HG02763 (cell line): Measurements from ENCODE around the gene NMD3.
A peak's percentile ranks its signal among the peaks of the same experiment; 100 is the strongest.
"Not testable (repeated sequence)": the region's sequence is repeated elsewhere in the genome, so short reads cannot be mapped to it uniquely, and the experiment has no call there.

Experiments used
- ATAC-seq: cut with Tn5 transposase; IDR thresholded peaks from one replicate; pipeline ENCODE4 v1.9.1; 2021; ENCODE audit warnings: mild to moderate bottlenecking, moderate library complexity; ENCODE audit not compliant: unreplicated experiment

Gene NMD3

GRCh38 chr3:161274691-161275298 is 53.7 kb downstream of the NMD3 start:
- peak; percentile 47 for ATAC-seq

GRCh38 chr3:161275919-161276318 is 54.8 kb downstream of the NMD3 start:
- ATAC-seq, result no peak

- ATAC-seq, result not testable (repeated sequence)
Measured at GRCh38 chr3:161282387-161282786, 61.3 kb downstream of the NMD3 start.

DNA sequence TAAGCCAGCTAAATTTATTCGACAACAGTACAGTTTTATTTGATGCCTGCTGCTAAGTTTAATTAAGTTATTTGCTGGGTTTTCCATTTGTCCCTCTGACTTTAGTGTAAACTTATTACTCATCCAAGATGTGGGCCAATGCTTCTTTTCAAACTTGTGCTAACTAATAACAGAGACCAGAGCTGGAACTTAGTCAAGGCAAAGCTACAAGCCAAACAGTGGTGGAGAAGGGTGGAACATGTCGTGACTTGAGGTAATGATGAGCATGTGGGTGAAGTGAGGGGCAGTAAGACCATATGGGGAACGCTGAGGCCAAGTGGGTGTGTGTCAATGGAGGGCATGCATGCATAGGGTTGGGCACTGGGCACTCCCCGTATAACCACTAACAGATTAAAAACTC is 63.9 kb downstream of the NMD3 start:
- no peak for ATAC-seq

- ATAC-seq, result no peak
Measured at GRCh38 chr3:161289174-161289573, 68.1 kb downstream of the NMD3 start.

- ATAC-seq, result no peak
Measured at GRCh38 chr3:161291191-161291901, 70.2 kb downstream of the NMD3 start.

DNA sequence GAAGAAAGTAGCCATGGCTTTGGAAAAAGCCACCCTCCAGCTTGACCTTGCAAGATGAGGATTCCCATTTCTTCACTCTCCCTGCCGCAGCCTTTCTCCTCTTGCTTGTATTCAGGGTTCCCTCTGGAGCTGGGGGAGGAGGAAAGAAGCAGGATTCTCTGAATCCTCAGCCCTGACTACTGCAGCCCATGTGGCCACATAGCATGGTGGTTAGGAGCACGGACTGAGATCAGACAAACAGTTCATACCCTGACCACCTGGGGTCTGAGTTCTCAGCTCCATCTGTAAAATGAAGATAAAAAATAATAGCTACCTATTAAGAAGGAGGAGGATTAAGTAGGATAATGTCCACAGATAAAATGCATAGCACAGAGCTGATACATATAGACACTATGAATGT is 72.3 kb downstream of the NMD3 start:
- no peak for ATAC-seq

DNA sequence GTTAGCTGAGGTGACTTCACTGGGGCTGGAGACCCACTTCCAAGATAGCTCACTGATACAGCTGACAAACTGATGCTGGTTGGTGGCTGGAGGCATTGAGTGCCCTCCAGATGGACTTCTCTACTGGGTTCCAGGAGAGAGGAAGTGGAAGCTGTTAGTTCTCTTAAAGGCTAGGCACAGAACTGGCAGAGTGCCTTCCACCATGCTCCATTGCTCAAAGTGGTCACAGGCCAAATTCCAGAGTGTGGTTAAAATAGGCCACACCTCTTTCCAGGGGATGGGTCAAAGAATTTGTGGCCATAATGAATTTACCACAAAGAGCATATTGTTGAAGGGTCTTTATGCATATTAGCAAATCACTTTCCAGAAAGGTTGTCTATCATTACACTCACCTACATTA is 74.2 kb downstream of the NMD3 start:
- no peak for ATAC-seq

GRCh38 chr3:161296814-161297213 is 75.7 kb downstream of the NMD3 start:
- no peak for ATAC-seq
